HG03378 (cell line): Measurements from ENCODE around the gene PRAMEF10.
"Not testable (repeated sequence)": the region's sequence is repeated elsewhere in the genome, so short reads cannot be mapped to it uniquely, and the experiment has no call there.

Experiments
- ATAC-seq: cut with Tn5 transposase; IDR thresholded peaks from one replicate; pipeline ENCODE4 v1.9.1; 2021; ENCODE audit warnings: mild to moderate bottlenecking, moderate library complexity; ENCODE audit not compliant: unreplicated experiment

The PRAMEF10 gene, protein sequence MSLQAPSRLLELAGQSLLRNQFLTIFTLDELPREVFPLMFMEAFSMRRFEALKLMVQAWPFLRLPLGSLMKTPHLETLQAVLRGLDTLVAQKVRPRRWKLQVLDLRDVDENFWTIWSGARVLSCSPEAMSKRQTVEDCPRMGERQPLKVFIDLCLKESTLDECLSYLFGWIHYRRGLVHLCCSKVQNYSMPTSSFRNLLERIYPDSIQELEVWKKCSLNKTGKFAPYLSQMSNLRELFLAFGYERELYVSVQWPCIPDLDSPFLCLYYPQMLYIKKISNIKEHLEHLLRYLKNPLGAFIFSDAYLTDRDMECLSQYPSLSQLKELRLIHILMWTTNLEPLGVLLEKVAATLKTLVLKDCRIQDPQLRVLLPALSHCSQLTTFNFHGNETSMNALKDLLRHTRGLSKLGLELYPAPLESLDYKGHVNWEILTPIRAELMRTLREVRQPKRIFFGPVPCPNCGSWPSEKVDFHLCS

DNA sequence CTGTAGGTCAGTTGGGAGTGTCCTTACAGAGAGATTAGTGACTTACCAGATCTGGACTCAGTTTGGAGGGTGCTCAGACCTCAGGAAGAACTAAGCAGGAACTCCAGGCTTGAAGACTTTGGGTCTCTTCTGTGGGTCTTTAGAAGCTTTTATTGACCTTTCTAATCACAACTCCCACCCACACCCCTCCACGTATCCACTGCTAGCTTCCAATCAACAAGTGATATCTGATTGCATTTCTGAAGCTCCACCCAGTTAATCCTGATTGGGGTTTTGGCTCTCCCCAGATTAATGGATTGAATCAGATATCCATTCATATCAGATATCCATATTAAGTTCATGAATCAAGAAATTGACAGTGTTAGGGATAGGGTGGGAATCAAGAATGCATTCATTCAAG is at the start of gene PRAMEF10:
Gene PRAMEF10 (minus strand): TSS at position 101 of the 400 bp plus-strand sequence. CDS start 2,423 bp downstream, outside the sequence.
- not testable (repeated sequence) for ATAC-seq

DNA sequence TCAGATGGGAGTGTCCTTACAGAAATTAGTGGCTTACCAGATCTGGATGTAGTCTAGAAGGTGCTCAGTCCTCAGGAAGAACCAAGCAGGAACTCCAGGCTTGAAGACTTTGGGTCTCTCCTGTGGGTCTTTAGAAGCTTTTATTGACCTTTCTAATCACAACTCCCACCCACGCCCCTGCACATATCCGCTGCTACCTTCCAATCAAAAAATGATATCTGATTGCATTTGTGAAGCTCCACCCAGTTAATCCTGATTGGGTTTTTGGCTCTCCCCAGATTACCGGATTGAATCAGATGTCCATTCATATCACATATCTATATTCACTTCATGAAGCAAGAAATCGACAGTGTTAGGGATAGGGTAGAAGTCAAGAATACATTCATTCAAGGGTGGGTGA is 49.4 kb upstream of the PRAMEF10 start, which contains the start of gene PRAMEF6:
Gene PRAMEF6 (minus strand): TSS at position 101 of the 400 bp plus-strand sequence. CDS start 5,062 bp downstream, outside the sequence.
- not testable (repeated sequence) for ATAC-seq

DNA sequence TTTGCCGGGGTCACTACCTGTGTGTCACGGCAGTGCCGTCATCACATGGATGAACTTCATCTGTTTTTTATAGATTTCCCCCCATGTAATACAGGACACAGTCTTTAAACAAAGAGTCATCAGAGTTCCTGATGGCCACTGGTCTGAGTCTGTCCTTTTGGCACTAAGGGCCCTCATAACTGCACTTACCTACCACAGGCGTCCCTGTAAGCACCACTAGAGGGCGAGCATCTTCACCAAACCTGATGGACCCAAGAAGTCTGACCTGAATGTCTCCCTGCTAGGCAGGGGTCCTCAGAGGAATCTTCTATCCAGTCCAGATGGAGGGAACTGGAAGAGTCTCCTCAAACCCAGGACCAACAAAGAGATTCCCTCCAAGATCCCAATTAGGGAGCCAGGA is 26.3 kb upstream of the PRAMEF10 start:
- ATAC-seq = not testable (repeated sequence)

DNA sequence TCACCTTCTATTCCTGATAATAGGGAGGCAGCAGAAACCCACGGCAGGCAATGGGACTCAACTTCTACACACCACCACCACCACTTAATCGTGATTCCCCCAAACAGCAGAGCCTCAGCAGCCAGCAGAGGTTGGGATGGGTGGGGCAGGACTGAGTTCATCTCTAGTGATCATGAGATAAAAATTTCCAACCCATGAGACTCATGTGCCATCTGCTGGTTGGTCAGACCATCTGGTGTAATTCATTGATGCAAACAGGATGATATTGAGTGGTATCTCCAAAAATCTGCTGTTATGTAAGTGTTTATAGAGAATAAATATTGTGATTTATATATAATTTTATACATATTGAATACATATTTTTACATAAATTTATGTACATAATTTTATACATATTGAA is 23.7 kb upstream of the PRAMEF10 start:
- ATAC-seq = not testable (repeated sequence)

DNA sequence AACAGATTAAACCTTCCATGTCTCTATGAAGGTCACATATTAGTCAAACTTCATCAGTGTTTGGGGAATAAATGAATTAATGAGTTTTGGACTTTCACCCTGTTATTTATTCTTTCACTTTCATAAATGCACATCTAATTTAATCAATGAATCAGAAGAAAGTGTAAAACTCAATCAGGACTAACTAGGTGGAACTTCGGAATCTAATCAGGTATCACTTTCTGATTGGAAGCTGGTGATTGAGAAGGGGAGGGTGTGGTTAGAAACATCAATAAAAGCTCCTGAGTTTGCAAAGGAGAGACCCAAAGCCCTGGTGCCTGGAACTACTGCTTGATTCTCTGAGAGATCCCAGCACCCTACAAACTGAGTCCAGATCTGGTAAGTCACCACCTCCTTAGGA is 18.2 kb upstream of the PRAMEF10 start, which contains the start of gene PRAMEF7:
Gene PRAMEF7 (plus strand): TSS at position 301 of the 400 bp plus-strand sequence. CDS start 1,083 bp downstream, outside the sequence.
- ATAC-seq = not testable (repeated sequence)

DNA sequence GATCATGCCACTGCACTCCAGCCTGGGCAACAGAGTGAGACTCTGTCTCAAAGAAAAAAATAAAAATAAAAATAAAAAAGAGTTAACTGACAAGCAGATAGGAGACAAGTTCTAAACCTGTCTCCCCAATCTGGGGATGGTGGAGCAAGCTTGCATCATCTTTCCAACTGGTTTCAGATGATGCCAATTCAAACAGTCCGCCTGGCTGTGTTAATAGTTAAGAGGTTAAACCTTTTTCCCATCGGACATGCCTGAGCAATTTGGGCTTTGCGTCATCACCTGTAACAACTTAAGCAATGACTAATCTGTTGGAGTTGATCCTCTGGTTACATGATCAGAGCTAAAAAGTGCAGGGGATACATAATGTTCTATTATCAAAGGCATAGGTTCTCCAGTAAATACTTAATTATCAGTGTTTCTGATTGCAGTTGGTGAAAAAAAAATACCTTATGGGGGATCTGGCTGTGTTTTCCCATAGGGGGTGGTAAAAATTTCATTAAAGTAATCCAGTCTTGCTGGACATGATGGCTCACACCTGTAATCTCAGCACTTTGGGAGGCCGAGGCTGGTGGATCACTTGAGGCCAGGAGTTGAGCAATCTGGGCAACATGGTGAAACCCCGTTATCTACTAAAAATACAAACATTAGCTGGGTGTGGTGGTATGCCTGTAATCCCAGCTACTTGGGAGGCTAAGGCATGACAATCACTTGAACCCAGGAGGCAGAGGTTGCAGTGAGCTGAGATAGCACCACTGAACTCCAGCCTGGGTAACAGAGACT is 5.9 kb upstream of the PRAMEF10 start:
- not testable (repeated sequence) for ATAC-seq

DNA sequence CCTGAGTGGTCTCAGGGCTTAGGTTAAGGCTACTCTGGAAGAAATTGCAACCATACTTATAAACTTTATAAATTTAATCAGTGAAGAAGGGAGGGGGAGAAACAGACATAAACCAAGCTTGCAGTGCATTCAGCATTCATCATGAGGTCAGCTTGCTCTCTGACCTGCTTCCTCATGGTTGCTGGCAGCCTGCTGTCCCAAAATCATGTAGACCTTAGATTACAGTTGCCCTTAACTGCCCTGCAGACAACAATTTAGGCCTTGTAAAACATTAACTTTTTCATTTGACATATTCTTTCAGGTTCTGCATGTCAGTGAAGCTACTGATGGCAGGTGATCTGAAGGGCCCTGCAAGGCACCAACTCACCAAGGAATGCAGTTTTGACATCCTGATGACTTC is 1.1 kb upstream of the PRAMEF10 start:
- ATAC-seq = not testable (repeated sequence)

DNA sequence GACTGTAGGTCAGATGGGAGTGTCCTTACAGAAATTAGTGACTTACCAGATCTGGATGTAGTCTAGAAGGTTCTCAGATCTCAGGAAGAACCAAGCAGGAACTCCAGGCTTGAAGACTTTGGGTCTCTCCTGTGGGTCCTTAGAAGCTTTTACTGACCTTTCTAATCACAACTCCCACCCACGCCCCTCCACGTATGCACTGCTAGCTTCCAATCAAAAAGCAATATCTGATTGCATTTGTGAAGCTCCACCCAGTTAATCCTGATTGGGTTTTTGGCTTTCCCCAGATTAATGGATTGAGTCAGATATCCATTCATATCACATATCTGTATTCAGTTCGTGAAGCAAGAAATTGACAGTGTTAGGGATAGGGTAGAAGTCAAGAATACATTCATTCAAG is 12.0 kb downstream of the PRAMEF10 start, which contains the start of gene PRAMEF4:
Gene PRAMEF4 (minus strand): TSS at position 101 of the 400 bp plus-strand sequence. CDS start 2,807 bp downstream, outside the sequence.
- ATAC-seq = not testable (repeated sequence)

DNA sequence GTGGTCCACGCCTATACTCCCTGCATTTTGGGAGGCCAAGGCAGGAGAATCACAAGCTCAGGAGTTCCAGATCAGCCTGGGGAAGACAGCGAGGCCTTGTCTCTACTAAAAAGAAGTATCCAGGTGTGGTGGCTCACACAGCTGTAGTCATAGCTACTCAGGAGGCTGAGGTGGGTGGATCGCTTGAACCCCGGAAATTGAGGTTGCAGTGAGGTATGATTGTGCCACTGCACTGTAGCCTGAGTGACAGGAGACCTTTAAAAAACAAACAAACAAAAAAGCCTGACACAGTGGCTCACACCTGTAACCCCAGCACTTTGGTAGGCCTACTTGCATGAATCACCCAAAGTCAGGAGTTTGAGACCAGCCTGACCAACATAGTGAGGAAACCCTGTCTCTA is 19.6 kb downstream of the PRAMEF10 start:
- ATAC-seq = not testable (repeated sequence)

DNA sequence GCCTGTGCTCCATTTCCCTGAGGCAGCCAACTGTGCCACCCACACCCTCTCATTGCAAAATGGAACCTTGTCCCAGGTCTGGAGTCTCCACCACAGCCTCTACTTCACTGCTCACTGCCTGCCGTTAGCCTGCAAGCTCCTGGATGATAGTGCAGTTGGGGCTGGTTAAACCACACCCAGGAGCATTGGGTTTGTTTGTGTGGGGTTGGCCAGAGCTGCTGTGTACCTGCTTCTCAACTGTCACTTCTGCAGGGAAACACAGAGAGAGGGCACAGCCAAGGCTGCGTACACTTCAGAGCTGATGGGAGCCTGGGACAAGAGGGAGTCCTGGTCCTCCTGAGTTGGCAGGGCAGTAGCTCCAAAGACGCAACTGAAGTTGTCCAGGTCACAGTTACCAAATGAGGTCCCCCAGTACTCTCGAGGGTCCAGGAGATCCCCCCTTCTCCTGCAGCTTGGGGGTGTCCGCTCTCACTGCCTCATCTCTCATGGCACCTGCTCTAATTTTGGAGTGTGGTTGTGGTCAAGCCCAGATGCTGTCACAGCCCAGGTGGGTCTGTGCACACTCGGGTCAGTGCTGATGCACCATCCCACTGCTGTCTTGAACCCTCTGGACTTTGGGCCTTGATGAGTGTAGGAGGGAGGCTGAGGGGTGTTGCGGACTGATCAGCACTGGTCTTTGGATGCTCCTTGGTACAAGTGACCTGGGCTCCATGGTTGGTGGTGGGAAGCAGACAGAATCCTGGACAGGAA is 34.8 kb downstream of the PRAMEF10 start:
- ATAC-seq = not testable (repeated sequence)

DNA sequence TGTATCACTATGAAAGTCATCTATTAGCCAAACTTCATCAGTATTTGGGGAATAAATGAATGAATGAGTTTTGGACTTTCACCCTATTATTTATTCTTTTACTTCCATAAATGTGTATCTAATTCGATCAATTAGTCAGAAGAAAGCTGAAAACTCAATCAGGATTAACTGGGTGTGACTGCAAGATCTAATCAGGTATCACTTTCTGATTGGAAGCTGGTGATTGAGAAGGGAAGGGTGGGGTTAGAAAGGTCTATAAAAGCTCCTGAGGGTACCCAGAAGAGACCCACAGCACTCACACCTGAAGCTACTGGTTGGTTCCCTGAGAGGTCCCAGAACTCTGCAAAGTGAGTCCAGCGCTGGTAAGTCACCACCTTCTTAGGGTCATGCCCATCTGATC is 41.3 kb downstream of the PRAMEF10 start, which contains the start of gene PRAMEF2:
Gene PRAMEF2 (plus strand): TSS at position 301 of the 400 bp plus-strand sequence. CDS start 1,924 bp downstream, outside the sequence.
- not testable (repeated sequence) for ATAC-seq

DNA sequence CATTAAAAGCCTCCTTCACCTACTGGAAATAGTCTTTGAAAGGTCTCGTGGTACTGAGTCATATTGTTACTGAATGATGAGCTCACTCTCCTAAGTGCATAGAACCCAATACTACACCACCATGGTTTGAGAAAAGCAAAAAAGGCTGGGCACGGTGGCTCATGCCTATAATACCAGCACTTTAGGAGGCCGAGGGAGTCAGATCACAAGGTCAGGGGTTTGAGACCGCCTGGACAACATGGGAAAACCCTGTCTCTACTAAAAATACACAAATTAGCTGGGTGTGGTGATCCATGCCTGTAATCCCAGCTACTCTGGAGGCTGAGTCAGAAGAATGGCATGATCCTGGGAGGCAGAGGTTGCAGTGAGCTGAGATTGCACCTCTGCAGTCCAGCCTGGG is 46.3 kb downstream of the PRAMEF10 start:
- ATAC-seq = no peak

DNA sequence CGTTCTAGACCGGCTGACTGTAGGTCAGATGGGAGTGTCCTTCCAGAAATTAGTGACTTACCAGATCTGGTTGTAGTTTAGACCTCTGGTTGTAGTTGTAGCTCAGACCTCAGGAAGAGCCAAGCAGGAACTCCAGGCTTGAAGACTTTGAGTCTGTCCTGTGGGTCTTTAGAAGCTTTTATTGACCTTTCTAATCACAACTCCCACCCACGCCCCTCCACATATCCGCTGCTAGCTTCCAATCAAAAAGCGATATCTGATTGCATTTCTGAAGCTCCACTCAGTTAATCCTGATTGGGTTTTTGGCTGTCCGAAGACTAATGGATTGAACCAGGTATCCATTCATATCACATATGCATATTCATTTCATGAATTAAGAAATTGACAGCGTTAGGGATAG is 49.5 kb downstream of the PRAMEF10 start, which contains the start of gene HNRNPCL1:
Gene HNRNPCL1 (minus strand): TSS at position 101 of the 400 bp plus-strand sequence. CDS start 431 bp downstream, outside the sequence.
- ATAC-seq = not testable (repeated sequence)
